Fibroblast of upper back skin (primary cell): ENCODE measurements around the gene PCSK5.
A peak's percentile ranks its signal among the peaks of the same experiment; 100 is the strongest.
"Not testable (repeated sequence)": the region's sequence is repeated elsewhere in the genome, so short reads cannot be mapped to it uniquely, and the experiment has no call there.

Experiments
- DNase-seq: peaks from one replicate; pipeline ENCODE4 v3.0.0-alpha.2; 2013

PCSK5 gene

DNA sequence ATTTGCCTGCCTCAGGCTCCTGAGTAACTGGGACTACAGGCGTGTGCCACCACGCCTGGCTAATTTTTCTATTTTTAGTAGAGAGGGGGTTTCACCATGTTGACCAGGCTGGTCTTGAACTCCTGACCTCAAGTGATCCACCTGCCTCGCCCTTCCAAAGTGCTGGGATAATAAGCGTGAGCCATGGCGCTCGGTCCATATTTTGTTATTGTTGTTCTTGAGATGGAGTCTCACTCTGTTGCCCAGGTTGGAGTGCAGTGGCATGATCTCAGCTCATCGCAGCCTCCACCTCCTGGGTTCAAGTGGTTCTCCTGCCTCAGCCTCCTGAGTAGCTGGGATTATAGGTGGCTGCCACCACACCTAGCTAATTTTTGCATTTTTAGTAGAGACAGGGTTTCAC is 433.6 kb downstream of the PCSK5 start:
- not testable (repeated sequence) for DNase-seq

DNA sequence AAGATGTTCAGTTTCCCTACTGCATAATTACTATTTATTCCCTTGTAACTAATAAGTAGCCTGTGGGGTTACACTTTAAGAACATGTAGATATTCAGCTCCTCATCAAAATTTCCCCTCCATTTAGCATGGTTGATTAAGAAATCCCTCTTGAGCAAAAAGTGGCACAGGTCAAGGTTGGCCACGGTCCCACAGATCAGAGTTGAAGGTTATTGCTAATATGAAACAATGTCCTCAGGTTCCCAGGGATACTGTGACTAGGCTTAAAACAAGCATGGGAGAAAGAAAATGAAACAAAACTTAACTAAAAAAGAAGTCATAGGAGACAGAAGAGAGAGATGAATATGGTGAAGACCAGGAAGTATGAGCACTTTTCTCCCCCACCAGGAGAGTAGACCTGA is 439.6 kb downstream of the PCSK5 start:
- DNase-seq, result no peak

DNA sequence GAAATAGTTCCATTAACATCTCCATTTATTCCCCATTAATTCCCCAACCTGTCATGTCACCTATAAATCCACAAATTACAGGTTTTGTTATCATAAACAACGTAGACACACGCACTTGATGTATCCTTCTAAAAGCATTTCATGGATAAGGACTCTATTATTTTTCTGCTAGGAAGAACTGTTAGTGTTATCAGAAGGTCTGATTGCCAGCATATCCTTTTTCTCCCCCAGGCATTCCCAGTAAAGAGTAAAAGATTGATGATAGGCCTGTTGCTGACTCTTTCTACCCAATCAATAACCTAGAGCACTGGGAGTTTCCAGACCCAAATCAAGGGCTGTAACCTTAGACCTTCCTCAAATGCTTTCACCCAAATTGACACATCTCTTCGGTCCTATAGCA is 442.9 kb downstream of the PCSK5 start:
- DNase-seq, result no peak

DNA sequence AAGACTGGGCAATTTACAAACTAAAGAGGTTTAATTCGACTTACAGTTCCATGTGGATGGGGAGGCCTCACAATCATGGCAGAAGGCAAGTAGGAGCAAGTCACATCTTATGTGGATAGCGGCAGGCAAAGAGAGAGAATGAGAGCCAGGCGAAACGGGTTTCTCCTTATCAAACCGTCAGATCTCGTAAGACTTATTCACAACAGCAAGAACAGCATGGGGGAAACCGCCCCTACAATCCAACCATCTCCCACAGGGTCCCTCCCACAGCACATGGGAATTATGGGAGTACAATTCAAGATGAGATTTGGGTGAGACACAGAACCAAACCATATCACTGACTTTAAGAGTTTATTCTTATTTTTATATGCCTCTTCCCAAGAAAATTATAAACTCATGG is 443.5 kb downstream of the PCSK5 start:
- no peak for DNase-seq

DNA sequence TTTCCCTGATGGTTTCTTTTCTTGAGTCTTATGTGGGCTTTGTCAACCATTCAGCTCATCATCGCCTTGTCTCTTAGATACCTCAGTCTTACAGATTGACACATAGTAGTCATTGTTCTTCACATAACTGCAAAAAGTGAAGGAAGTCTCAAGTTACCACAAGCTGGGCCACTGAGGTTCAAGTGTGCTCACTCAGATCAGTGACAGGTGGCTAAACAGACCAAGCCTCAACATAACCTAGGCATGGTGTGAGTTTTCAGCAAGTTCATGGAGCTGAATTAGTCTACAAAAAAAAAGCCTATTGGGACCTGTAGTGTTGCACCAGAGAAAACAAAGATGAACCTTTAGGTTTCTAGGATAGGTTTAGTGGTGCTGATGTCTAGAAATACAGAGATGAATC is 445.6 kb downstream of the PCSK5 start:
- DNase-seq, result no peak

DNA sequence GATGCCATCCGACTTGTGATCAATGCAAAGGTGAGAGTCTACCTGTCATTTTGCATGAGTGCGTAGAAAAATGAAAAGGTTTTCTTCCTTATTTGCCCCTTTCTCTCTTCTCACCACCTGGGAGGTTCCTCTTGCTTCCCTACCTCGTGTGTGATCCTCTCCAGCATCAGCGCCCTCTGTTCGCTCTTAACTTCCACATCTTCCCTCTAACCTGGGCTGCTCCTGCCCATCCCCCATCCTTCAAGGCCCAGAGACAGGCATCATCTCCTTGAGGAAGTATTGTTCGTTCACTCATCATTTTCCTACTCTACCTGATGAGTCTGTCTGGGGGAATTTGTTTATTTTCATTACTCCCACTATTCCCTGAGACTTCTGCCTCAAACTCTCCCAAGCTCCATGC is 447.9 kb downstream of the PCSK5 start:
- no peak for DNase-seq

DNA sequence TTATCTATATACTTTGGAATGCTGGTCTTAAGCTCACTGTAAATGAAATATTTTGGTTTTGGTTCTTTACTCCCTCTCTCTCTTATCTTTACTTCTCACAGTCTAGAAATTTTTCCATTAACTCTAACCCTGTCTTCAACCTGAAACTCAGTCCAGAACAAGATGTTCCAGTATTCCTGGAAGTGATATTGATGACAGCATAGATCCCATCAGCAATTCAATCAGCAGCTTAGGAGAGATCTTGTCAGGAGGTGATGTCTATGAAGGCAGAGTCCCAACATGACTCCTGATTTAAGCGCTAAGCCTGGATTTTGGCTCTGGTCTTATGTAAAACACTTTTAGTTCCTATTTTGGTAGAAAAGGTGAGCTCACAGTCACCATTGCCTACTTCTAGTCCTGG is 451.1 kb downstream of the PCSK5 start:
- no peak for DNase-seq

DNA sequence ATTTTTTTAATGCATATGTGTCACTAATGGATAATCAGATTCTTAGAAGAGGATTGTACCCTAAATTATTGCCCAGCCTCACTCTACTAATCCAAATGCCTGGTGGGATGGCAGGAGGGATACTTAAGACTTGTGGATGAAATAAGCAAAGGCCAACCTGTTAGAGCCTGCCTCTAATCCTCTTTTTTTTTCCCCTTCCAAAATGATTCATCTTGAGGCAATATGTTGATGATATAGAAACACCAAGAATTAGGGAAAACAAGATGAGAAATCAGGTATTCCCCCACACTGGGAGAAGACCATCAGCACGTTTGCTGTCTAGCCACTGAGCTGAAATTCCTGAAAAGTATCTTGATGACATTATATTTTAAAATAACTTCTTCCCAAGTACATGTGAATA is 451.7 kb downstream of the PCSK5 start:
- no peak for DNase-seq

DNA sequence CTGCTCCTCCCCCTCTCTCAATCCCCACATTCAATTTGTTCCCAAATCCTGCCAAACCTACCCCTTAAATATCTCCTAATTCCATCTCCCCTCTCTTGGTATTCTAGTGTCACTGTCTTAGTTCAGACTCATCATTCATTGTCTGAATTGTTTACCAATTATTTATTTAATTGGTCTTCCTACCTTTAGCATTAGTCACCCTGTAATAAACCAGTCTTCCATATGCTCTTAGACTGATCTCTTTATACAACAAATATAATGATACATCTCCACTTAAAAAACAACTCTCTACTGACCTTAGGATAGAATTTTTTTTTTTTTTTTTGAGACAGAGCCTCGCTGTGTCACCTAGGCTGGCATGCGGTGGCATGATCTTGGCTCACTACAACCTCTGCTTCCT is 452.4 kb downstream of the PCSK5 start:
- DNase-seq, result no peak

DNA sequence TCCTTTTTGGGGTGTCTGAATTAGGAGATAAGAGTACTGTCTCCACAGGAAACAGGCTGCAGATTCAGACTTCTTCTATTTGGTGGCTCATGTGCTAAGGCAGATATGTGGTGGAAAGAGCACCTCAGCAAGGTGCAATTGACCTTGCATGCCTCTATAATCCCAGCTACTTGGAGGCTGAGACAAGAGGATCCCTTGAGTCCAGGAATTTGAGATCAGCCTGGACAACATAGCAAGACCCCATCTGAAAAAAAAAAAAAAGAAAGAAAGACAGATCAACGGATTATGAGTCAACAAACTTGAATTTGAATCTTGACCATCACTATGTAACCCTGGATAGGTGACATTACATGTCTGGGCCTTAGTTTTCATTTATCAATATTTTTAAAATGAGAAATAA is 459.4 kb downstream of the PCSK5 start:
- no peak for DNase-seq

DNA sequence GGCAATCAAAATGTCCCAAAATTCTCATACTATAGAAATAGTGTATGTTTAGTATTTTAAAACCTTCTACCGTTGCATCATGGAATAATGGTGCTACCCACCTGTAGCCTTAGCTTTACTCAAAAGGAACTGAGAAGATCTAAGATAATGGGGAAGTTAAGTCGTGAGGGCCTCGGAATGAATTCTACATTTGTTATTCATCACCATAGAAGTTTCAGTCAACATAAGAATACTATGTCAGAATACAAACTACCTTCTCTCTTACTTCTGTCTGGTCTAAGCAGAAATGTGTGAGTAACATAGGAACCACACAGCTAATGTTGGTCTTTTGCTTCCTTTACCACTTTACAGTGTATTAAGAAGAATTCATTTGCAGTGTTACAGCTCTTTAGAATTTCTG is 460.5 kb downstream of the PCSK5 start:
- DNase-seq, result no peak

DNA sequence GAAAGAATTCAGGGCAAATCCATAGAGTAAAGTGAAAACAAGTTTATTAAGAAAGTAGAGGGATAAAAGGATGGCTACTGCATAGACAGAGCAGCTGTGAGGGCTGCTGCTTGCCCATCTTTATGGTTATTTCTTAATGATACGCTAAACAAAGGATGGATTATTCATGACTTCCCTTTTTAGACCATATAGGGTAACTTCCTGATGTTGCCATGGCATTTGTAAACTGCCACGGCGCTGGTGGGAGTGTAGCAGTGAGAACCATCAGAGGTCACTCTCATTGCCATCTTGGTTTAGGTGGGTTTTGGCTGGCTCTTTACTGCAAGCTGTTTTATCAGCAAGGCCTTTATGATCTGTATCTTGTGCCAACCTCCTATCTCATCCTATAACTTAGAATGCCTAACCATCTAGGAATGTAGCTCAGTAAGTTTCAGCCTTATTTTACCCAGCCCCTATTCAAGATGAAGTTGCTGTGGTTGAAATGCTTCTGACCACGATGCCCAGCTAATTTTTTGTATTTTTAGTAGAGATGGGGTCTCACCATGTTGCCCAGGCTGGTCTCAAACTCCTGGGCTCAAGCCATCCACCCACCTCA is 461.6 kb downstream of the PCSK5 start:
- DNase-seq, result no peak

DNA sequence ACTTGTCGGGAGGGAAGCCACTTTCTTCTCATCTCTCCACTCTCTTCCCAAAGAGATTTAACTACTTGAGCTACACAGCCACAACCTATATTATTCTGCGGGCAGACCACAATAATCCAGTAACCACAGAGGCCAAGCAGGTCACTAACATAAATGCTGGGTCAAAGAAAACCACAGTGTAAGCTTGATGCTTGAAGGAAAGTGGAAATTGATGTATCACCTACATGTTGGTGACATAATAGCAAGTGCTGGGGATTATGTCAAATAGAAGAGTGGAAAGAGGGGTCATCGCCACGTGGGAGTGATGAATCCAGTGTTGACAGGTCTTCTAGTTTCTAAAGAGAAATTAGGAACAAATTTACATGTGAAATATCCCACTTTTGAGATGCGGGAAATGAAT is 462.8 kb downstream of the PCSK5 start:
- DNase-seq, result peak; percentile 15

DNA sequence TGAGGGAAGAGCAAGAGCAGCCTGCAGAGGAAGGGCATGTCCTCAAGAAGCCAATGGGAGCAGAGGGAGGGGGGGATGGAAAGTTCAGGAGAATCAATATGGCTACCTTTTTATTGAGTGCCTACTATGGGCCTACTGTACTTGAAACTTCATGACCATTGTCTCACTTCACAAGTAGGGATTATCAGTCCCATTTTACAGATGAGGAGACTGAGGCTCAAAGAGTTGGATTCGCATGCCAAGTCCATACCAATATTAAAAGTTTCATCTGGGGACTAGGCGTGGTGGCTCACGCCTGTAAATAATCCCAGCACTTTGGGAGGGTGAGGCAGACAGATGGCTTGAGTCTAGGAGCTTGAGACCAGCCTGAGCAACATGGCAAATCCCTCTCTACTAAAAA is 463.7 kb downstream of the PCSK5 start:
- no peak for DNase-seq

DNA sequence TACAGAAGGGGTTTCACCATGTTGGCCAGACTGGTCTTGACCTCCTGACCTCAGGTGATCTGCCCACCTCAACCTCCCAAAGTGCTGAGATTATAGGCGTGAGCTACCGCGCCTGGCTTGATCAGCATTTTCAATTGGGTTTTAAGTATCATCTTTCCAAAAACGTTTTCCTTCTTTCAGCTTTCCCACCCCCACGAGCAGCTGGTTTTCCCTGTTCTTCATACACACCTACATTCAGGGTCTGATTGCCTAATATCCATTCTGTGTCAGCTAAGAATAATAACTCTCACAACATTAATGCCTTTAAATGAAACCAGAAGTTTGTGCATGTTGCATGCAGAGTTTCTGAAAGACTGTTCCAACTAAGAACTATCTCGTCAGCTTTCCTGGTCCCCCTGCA is 465.4 kb downstream of the PCSK5 start:
- DNase-seq, result no peak

DNA sequence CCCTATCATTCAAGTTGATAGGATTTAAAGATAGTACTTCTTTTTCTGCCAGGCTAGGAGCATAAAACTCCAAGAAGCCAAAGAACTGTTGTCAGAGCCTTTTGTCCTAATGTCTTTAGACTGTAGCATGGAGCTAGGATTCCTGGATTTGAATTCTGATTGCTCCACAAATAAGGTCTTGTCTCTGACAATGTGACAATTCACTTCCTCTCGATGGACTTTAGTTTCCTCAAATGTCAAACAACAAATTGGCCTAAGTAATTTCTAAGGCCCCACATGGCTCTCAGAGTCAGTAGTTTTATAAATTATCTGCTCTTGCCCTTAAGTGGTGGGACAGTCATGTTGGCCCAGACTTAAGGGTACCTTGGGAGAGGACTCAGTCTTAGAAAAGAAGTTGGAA is 467.1 kb downstream of the PCSK5 start:
- DNase-seq, result no peak

DNA sequence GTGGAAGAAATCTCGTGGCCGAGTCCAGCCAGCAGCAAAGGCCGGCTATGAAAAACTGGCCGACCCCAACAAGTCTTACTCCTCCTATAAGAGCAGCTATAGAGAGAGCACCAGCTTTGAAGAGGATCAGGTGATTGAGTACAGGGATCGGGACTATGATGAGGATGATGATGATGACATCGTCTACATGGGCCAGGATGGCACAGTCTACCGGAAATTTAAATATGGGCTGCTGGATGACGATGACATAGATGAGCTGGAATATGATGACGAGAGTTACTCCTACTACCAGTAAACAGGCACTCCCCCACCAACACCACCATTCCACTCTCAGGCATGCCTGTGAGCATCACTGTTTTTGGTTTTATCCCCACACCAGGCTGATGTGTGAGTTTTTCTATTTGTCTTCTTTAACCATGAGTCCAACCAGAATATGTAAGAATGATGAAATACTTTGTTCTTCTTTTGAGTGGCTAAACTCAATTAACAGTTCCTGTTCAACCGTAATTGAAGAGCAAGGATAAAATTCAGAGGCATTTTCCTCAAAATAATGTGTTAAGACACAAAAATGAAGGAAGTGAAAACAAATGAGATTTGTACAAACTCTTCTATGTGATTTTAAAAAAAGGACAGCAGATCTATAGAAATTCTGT is 468.3 kb downstream of the PCSK5 start:
- no peak for DNase-seq

DNA sequence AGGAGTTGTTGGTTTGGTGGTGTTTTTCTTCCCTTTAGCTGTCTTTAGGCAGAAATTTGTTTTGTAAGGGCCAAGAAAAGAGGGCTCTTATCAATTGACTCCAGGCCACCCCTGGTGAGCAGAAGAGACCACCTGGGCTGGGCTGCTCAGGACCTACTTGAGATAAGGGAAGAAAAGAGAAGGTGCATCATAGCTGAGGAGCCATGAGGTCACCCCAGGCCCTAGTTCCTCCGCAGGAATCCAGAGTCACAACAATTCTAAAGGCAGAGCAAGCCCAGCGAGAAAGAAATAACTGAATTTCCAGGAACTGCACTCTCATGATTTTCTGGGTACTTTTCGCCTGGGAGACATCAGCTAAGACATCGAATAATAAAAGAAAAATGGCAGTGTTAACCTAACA is 468.9 kb downstream of the PCSK5 start:
- DNase-seq, result no peak

DNA sequence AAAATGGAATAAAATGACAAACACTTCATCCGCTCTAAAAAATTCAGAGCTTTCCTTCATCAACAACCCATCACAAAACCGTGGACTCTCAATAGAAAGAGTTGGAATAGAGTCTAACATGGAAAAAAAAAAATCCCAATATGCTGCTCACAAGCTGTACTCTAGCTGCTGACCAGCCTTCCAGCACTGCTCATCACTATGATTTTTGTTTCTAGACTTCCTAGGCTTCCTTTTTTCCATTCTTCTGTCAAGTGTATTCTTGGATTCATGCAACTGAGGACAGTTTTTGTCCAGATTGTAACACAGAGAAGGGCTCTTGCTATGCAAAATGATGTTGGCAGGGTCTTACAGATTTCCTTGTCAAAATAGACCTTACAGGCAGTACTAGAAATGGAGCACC is 469.3 kb downstream of the PCSK5 start:
- no peak for DNase-seq

DNA sequence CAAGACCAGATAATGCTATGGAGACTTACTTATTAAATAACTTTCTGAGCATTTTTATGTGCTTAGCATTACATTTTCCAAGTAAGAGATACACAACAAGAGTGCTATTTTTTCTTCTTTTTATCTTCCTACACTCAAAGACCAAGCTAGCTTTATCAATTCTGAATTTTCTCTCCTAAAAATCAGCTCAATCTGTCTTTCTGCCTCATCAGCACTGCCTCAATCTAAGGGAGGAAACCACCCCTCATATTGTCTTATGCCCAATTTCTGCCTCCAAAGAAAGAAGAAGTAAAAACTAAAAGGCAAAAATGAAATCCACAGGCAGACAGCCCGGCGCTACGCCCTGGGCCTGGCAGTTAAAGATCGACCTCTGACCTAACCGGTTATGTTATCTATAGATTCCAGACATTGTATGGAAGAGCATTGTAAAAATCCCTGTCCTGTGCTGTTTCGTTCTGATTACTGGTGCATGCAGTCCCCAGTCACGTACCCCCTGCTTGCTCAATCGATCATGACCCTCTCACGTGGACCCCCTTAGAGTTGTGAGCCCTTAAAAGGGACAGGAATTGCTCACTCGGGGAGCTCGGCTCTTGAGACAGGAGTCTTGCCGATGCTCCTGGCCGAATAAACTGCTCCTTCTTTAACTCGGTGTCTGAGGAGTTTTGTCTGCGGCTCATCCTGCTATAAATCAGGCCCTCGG is 472.0 kb downstream of the PCSK5 start:
- not testable (repeated sequence) for DNase-seq

DNA sequence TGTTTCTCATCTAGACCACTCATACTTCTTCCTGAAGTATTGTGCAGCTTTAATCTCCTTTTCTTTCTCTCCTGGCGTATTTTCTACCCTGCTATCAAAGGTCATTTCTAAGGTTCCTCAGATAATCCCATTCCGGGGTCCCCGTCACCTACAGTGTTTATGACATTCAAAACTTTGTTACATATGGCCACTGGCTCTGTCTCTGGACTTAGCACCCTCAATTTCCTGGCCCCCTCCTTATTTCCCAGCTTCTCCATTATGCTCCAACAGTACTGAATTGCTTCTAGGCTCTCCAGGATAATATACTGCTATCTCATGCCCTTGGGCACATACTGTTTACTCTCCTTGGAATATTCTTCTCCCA is 472.5 kb downstream of the PCSK5 start:
- no peak for DNase-seq

DNA sequence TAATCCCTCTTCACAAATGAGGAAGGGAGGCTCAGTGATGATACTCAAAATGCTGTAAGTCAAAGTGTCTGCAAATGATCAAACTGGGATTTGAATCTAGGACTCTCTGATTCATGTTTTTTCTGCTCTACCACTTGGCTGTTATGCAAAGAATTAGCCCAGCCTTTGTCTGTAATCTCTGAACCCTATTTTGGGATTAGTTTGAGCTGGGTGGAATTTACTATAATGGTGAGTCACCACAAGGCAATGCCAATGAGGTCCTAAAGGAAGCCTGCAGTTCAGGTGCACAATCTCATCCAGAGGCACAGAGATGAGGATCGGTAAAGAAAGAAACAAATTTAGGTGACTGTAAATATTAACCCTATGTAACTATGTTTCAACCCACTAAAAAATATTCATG is 474.6 kb downstream of the PCSK5 start:
- peak; percentile 43 for DNase-seq

DNA sequence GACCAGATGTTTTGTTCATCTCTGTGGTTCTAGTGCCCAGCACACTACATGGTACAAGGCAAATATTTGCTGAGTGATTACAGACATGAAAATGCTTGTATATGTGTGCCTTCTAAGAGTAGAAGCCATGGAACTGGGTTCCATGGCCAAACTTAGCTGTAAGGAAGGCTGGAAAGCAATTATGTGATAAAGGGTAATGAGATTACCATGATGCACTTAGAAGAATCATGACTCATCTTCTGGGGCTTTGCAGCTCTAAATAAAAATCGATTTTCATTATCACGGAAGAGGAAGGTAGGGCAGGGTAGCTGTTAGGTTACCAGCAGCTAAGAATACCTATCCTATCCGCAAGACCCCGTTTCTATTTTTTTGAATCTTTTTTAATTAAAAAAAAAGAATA is 475.8 kb downstream of the PCSK5 start:
- no peak for DNase-seq

DNA sequence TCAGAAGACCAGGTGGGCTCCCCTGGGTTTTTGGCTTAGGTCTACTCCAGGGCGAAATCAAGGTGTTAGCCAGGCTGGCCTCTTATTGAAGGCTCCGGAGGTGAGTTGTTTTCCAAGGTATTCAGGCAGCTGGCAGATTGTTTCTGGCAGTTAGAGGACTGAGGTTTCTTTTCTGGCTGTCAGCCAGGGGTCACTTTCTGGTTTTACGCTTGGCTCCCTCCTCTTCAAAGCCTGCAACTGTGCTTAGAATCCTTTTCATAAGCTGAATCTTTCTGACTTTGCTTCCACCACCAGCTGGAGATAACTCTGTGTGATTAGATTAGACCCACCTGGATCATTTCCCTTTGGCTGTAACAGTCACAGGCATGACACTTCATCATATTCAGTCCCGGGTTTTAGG is 479.1 kb downstream of the PCSK5 start:
- DNase-seq, result peak; percentile 42
